ENCODE results near the gene AHCY.

AHCY gene

DNA sequence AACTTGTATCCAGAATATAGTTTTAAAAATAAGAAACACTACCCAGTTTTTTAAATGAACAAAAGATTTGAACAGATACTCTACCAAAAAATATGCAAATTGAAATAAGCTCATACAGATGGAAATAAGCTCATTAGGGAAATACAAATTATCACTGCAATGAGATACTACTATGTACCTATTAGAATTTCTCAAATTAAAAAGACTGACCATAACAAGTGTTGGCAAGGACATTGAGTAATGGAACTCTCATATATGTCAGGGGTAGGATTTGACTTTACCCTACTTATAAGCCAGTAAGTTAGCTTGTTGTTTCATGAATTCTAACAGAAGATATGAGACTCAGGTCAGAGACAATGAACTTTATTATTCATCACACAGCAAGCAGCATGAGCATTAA is 71.5 kb downstream of the AHCY start:
- FAIRE-seq = no peak
- DNase-seq (ENCODE audit: extremely low spot score, insufficient read length, low read depth) = no peak
